ENCODE measurements around the gene ATG4C.

Gene ATG4C

DNA sequence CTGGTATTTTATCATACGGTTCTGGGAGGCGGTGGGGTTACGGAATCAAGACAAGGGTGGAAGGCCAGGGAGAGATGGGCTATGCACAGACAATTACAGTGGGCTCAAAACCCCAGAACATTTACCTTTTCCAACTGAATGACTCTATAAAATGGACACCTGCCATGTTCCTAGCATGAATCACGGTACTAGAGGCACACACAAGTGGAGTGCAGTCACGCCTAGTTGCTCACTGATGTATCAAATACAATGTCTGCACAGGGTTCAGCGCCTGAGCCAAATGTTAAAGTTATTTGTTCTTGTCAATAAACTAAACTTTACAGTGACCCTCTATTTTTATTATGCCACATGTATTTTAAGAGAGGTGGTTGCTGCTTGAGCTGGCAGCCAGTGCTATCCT lies 121.4 kb downstream of the ATG4C start:
- Histone ChIP-seq H3K36me3 (ENCODE audit: insufficient read depth, low read length) (no peaks in the 10 kb centered on the region), H3F3A (ENCODE audit: low read depth) (no peaks in the 10 kb centered on the region), H3K4me2 (ENCODE audit: low read depth, low read length, poor library complexity, severe bottlenecking) (no peak overlapping the region), H3K4me3 (ENCODE audit: low read length, poor library complexity, severe bottlenecking) (no peak overlapping the region), H3K9me2 (replicated peaks; ENCODE audit: low read depth, low read length) (no peaks in the 10 kb centered on the region), H3K9me3 (ENCODE audit: insufficient read depth, low read depth, low read length) (no peaks in the 10 kb centered on the region), H4K20me1 (ENCODE audit: insufficient read depth, low read length, poor library complexity, severe bottlenecking) (no peaks in the 10 kb centered on the region), H3K9ac (ENCODE audit: low read depth, low read length, poor library complexity, severe bottlenecking) (no peak overlapping the region), H2AFZ (ENCODE audit: low read length) (no peak overlapping the region), H3K79me2 (ENCODE audit: insufficient read depth, low read length) (no peaks in the 10 kb centered on the region), H3K27me3 (ENCODE audit: insufficient read depth, low read length, poor library complexity, severe bottlenecking) (no peaks in the 10 kb centered on the region), H3K4me1 (ENCODE audit: insufficient read depth, low read length, poor library complexity, severe bottlenecking) (peaks cover 18% of the 10 kb centered on the region)
- no peak for TF ChIP-seq EZH2phosphoT487 (IDR thresholded peaks at IDR 0.05; ENCODE audit: borderline replicate concordance)
- TF ChIP-seq, protein P1, sequence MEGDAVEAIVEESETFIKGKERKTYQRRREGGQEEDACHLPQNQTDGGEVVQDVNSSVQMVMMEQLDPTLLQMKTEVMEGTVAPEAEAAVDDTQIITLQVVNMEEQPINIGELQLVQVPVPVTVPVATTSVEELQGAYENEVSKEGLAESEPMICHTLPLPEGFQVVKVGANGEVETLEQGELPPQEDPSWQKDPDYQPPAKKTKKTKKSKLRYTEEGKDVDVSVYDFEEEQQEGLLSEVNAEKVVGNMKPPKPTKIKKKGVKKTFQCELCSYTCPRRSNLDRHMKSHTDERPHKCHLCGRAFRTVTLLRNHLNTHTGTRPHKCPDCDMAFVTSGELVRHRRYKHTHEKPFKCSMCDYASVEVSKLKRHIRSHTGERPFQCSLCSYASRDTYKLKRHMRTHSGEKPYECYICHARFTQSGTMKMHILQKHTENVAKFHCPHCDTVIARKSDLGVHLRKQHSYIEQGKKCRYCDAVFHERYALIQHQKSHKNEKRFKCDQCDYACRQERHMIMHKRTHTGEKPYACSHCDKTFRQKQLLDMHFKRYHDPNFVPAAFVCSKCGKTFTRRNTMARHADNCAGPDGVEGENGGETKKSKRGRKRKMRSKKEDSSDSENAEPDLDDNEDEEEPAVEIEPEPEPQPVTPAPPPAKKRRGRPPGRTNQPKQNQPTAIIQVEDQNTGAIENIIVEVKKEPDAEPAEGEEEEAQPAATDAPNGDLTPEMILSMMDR (conservative IDR thresholded peaks at IDR 0.05; ENCODE audit: low read length): no peak

DNA sequence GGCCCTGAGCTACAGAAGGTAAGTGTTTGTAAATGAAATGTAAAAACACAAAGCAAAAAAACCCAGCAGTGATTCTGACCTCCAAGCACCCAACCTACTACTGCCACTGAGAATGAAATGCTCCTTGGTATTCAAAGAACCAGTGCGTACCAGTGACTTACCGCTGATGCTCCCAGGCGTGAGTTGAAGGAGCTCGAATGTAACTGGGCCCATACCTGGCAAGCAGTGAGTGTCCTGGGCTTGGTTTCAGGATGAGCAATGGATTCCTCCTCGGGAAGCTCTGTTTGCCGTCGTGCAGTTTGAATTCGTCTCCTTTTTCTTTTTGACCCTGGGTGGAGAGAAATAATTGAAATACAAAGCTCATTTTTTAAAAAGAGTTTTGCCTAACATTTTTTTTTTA lies 121.9 kb downstream of the ATG4C start:
- H3K27me3 ChIP-seq (ENCODE audit: insufficient read depth, low read length, poor library complexity, severe bottlenecking): no peaks in the 10 kb centered on the region
- no peaks in the 10 kb centered on the region for H3K9me2 ChIP-seq (replicated peaks; ENCODE audit: low read depth, low read length)
- H3K9me3 ChIP-seq (ENCODE audit: insufficient read depth, low read depth, low read length): no peaks in the 10 kb centered on the region
- no peak overlapping the region for H3K9ac ChIP-seq (ENCODE audit: low read depth, low read length, poor library complexity, severe bottlenecking)
- H3K36me3 ChIP-seq (ENCODE audit: insufficient read depth, low read length): no peaks in the 10 kb centered on the region
- peaks cover 18% of the 10 kb centered on the region for H3K4me1 ChIP-seq (ENCODE audit: insufficient read depth, low read length, poor library complexity, severe bottlenecking)
- H3K79me2 ChIP-seq (ENCODE audit: insufficient read depth, low read length): no peaks in the 10 kb centered on the region
- no peaks in the 10 kb centered on the region for H3F3A ChIP-seq (ENCODE audit: low read depth)
- H3K4me2 ChIP-seq (ENCODE audit: low read depth, low read length, poor library complexity, severe bottlenecking): no peak overlapping the region
- no peak for TF ChIP-seq EZH2phosphoT487 (IDR thresholded peaks at IDR 0.05; ENCODE audit: borderline replicate concordance)
- TF ChIP-seq, protein P1 (conservative IDR thresholded peaks at IDR 0.05; ENCODE audit: low read length): no peak
- no peaks in the 10 kb centered on the region for H4K20me1 ChIP-seq (ENCODE audit: insufficient read depth, low read length, poor library complexity, severe bottlenecking)
- no peak overlapping the region for H3K4me3 ChIP-seq (ENCODE audit: low read length, poor library complexity, severe bottlenecking)
- no peak overlapping the region for H2AFZ ChIP-seq (ENCODE audit: low read length)

DNA sequence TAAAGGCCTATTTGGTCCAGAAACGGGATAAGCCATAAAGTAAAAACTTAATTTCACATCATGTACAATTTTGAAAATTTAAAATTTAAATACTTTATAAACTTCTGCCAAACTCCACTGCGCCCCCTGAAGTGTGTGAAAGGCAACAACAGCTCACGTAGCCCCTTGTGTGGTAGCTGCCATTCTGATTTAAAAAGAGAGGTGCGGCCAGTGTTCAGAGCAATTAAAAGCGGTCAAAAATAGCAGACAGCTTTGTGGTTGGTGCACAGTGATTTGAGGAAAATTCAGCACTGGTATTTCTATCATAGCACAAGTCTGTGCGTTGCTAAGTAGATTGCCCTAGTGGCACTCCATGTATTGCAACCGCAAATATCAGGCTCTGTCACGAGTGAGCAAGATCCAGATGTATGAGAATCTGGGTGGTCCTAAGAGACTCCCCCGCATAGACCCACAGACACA lies 122.5 kb downstream of the ATG4C start:
- Histone ChIP-seq H3K27me3 (ENCODE audit: insufficient read depth, low read length, poor library complexity, severe bottlenecking) (no peaks in the 10 kb centered on the region), H3K36me3 (ENCODE audit: insufficient read depth, low read length) (no peaks in the 10 kb centered on the region), H3K9ac (ENCODE audit: low read depth, low read length, poor library complexity, severe bottlenecking) (no peak overlapping the region), H3K4me2 (ENCODE audit: low read depth, low read length, poor library complexity, severe bottlenecking) (no peak overlapping the region), H4K20me1 (ENCODE audit: insufficient read depth, low read length, poor library complexity, severe bottlenecking) (no peaks in the 10 kb centered on the region), H3F3A (ENCODE audit: low read depth) (no peaks in the 10 kb centered on the region), H3K9me3 (ENCODE audit: insufficient read depth, low read depth, low read length) (no peaks in the 10 kb centered on the region), H3K9me2 (replicated peaks; ENCODE audit: low read depth, low read length) (no peaks in the 10 kb centered on the region), H2AFZ (ENCODE audit: low read length) (no peak overlapping the region), H3K4me3 (ENCODE audit: low read length, poor library complexity, severe bottlenecking) (no peak overlapping the region), H3K4me1 (ENCODE audit: insufficient read depth, low read length, poor library complexity, severe bottlenecking) (peaks cover 18% of the 10 kb centered on the region), H3K79me2 (ENCODE audit: insufficient read depth, low read length) (no peaks in the 10 kb centered on the region)
- TF ChIP-seq EZH2phosphoT487 (IDR thresholded peaks at IDR 0.05; ENCODE audit: borderline replicate concordance): no peak
- TF ChIP-seq, protein P1 (conservative IDR thresholded peaks at IDR 0.05; ENCODE audit: low read length): peak; percentile 81

All from Loucy (cell line).